Breast epithelium (tissue), 4 donors: ENCODE data around the gene PLS1. TPM values are rescaled to one million over a fixed set of nuclear protein-coding genes. Genes with fewer than 3 reads are reported as not detected.
"Not testable (repeated sequence)": the region's sequence is repeated elsewhere in the genome, so short reads cannot be mapped to it uniquely, and the experiment has no call there.

Experiments used
- DNase-seq, 2 donors: peaks; one replicate each; pipeline ENCODE4 v3.0.0-alpha.2; 2019; ENCODE audit warnings: low spot score in 2 of 2
- H3K27ac ChIP-seq, 2 donors: fragments of 200-600 bp; sonication (generic) in 1 of 2; one replicate each; pipeline ENCODE4 v1.5.1; 2016 to 2019; ENCODE audit warnings: mild to moderate bottlenecking in 1 of 2
- H3K27me3 ChIP-seq, 2 donors: fragments of 200-600 bp; sonication (generic) in 1 of 2; one replicate each; pipeline versions ENCODE4 v1.5.1 to v1.6.0; 2017 to 2019; ENCODE audit warnings: control low read depth in 1 of 2, mild to moderate bottlenecking in 1 of 2
- H3K36me3 ChIP-seq: fragments of 200-600 bp; one replicate; pipeline ENCODE4 v1.5.1; 2019
- H3K4me1 ChIP-seq, 2 donors: fragments of 200-600 bp; sonication (generic); one replicate each; pipeline ENCODE4 v1.5.1; 2016 to 2019; ENCODE audit warnings: control low read depth in 1 of 2
- H3K4me3 ChIP-seq, 3 donors: fragments of 200-600 bp; sonication (generic); 1 replicate in 2 of 3; 2 replicates in 1 of 3; pipeline ENCODE4 v1.5.1; 2016 to 2019; ENCODE audit warnings: mild to moderate bottlenecking in 3 of 3, moderate library complexity in 2 of 3
- H3K9me3 ChIP-seq, 2 donors: fragments of 200-600 bp; sonication (generic) in 1 of 2; one replicate each; pipeline ENCODE4 v1.5.1; 2016 to 2019; ENCODE audit warnings: control low read depth in 1 of 2
- CTCF ChIP-seq, 3 donors: fragments of 450-650 bp; IDR thresholded peaks; one replicate each; pipeline ENCODE4 v1.5.1; 2016 to 2017; ENCODE audit warnings: antibody characterized with exemption in 3 of 3, mild to moderate bottlenecking in 3 of 3, moderate library complexity in 3 of 3
- POLR2A ChIP-seq: fragments of 450-650 bp; IDR thresholded peaks from one replicate; pipeline ENCODE4 v1.6.1; 2016; ENCODE audit warnings: antibody characterized with exemption, mild to moderate bottlenecking, moderate library complexity
- POLR2AphosphoS5 ChIP-seq, 3 donors: sonication (generic); formaldehyde crosslinking; IDR thresholded peaks; one replicate each; pipeline ENCODE4 v1.6.1; 2017; ENCODE audit warnings: antibody characterized with exemption in 3 of 3
- intact Hi-C: fragments of 100-400 bp; cut with DNase I; formaldehyde crosslinking; loops from one replicate; pipeline ENCODE4 v1.15.1; 2023; ENCODE audit warnings: low total_unique reads
- total RNA-seq, 3 donors: library from RNA; depleted of rRNA; stranded (reverse); fragments of >200 nt; gene quantifications; one replicate each; pipeline ENCODE4 v1.1.0, GENCODE V29; 2016

Gene PLS1
- total RNA-seq, 3 donors from 2014 or later = 1.6 to 18.4 (median 15.7) TPM

DNA sequence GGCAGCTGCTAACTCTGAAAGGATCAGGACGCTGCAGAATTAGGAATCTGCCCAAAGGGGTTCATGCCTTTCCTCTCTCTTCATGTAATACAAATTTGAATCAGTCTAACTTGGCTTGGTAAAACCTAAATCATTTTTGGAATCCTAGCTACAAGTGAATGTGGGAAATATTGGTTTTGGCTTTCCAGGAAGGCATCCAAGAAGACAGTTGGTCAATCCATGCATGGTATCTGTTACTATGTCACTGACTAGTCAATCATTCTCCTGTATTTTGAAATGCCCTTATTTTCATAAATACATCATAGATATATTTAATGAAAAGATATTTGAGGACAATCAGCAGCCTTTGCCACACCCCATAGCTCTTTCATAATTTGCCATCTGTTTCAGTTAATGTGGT lies 7.5 kb upstream of the PLS1 start:
- H3K9me3 ChIP-seq = no peaks in the 10 kb centered on the region
- H3K4me3 ChIP-seq = no peak overlapping the region
- no peaks in the 10 kb centered on the region for H3K36me3 ChIP-seq
- no peaks in the 10 kb centered on the region for H3K4me1 ChIP-seq
- H3K27me3 ChIP-seq = no peaks in the 10 kb centered on the region
- intact Hi-C loops = no loop called here
- TF ChIP-seq CTCF (IDR thresholded peaks at IDR 0.05) (no peak), POLR2A (no peak), POLR2AphosphoS5 (IDR thresholded peaks at IDR 0.05) (no peak)
- H3K27ac ChIP-seq = no peak overlapping the region
- DNase-seq = no peak

GRCh38 chr3:142592268-142592667 lies 3.9 kb upstream of the PLS1 start:
- H3K4me3 ChIP-seq, H3K27ac ChIP-seq, H3K27me3 ChIP-seq, H3K36me3 ChIP-seq, H3K4me1 ChIP-seq, DNase-seq, H3K9me3 ChIP-seq, intact Hi-C loops: not testable (repeated sequence)

GRCh38 chr3:142595141-142595540 lies 1.1 kb upstream of the PLS1 start:
- H3K4me3 ChIP-seq = peak overlapping the region in 2 of 3 donors; percentile 71 to 88
- H3K36me3 ChIP-seq = no peaks in the 10 kb centered on the region
- H3K27ac ChIP-seq = peak overlapping the region; percentile 69 to 87
- H3K4me1 ChIP-seq = no peaks in the 10 kb centered on the region
- DNase-seq = no peak
- intact Hi-C loops = no loop called here
- H3K9me3 ChIP-seq = no peaks in the 10 kb centered on the region
- H3K27me3 ChIP-seq = no peaks in the 10 kb centered on the region
- TF ChIP-seq POLR2A = no peak
- no peak for TF ChIP-seq CTCF (IDR thresholded peaks at IDR 0.05)
- no peak for TF ChIP-seq POLR2AphosphoS5 (IDR thresholded peaks at IDR 0.05)

GRCh38 chr3:142595581-142595950 lies 627 bp upstream of the PLS1 start:
- Histone ChIP-seq H3K27ac (peak overlapping the region; percentile 69 to 87), H3K4me1 (no peaks in the 10 kb centered on the region), H3K27me3 (no peaks in the 10 kb centered on the region), H3K36me3 (no peaks in the 10 kb centered on the region), H3K4me3 (peak overlapping the region; percentile 60 to 88 (median 71)), H3K9me3 (no peaks in the 10 kb centered on the region)
- intact Hi-C loops = no loop called here
- DNase-seq = no peak
- TF ChIP-seq CTCF (IDR thresholded peaks at IDR 0.05) = no peak
- TF ChIP-seq POLR2A = no peak
- no peak for TF ChIP-seq POLR2AphosphoS5 (IDR thresholded peaks at IDR 0.05)

DNA sequence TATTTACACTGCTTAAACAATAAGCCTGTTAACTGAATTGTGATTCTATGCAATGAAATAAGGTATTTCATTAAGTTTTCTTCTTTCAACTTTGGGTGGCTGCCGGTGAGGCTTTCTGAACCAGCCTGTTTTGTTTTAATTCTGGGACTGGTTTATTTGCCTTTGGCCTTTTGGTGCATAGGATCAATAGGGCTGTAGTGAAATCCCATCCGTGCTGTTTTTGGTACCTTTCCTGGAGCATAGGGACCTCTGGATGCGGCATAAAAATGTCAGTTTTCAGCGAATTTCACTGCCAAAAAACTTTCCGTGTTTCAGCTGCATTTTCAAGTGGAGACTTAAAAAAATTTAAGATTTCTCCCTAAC lies 514 bp downstream of the PLS1 start:
- TF ChIP-seq CTCF (IDR thresholded peaks at IDR 0.05) (no peak), POLR2A (no peak), POLR2AphosphoS5 (IDR thresholded peaks at IDR 0.05) (no peak)
- DNase-seq = no peak
- H3K36me3 ChIP-seq = no peaks in the 10 kb centered on the region
- H3K27ac ChIP-seq = peak overlapping the region; percentile 69 to 87
- H3K27me3 ChIP-seq = no peaks in the 10 kb centered on the region
- no peaks in the 10 kb centered on the region for H3K9me3 ChIP-seq
- peak overlapping the region; percentile 60 to 88 (median 71) for H3K4me3 ChIP-seq
- H3K4me1 ChIP-seq = no peaks in the 10 kb centered on the region
- intact Hi-C loops = no loop called here

GRCh38 chr3:142597906-142598305 lies 1.7 kb downstream of the PLS1 start:
- no peak for TF ChIP-seq CTCF (IDR thresholded peaks at IDR 0.05)
- no peak for TF ChIP-seq POLR2AphosphoS5 (IDR thresholded peaks at IDR 0.05)
- no peak for TF ChIP-seq POLR2A
- H3K27ac ChIP-seq = no peak overlapping the region
- H3K4me1 ChIP-seq = no peaks in the 10 kb centered on the region
- H3K36me3 ChIP-seq = no peaks in the 10 kb centered on the region
- H3K9me3 ChIP-seq = no peaks in the 10 kb centered on the region
- no peak overlapping the region for H3K4me3 ChIP-seq
- no peaks in the 10 kb centered on the region for H3K27me3 ChIP-seq
- DNase-seq = no peak
- intact Hi-C loops = no loop called here
